Spleen (tissue), 11 donors: ENCODE data around the gene PRRG3. TPM values are rescaled to one million over a fixed set of nuclear protein-coding genes. Genes with fewer than 3 reads are reported as not detected.
A peak's percentile ranks its signal among the peaks of the same experiment; 100 is the strongest.

Experiments used
- DNase-seq: peaks from one replicate; pipeline ENCODE4 v3.0.0-alpha.2; 2020
- H3K27ac ChIP-seq, 8 donors: fragments of 200-600 bp; sonication (generic) in 7 of 8; 1 replicate in 4 of 8; 2 replicates in 4 of 8; pipeline versions ENCODE4 v1.5.0 to v1.8.0; 2016 to 2021; ENCODE audit warnings: inconsistent platforms in 4 of 8, mild to moderate bottlenecking in 4 of 8, moderate library complexity in 1 of 8
- H3K27me3 ChIP-seq, 7 donors: fragments of 200-600 bp; sonication (generic) in 6 of 7; replicated peaks in 1 of 7; 1 replicate in 4 of 7; 2 replicates in 3 of 7; pipeline versions ENCODE4 v1.5.0 to v1.8.0; 2016 to 2021; ENCODE audit warnings: inconsistent platforms in 3 of 7, mild to moderate bottlenecking in 1 of 7
- H3K36me3 ChIP-seq, 6 donors: fragments of 200-600 bp; sonication (generic) in 5 of 6; 1 replicate in 4 of 6; 2 replicates in 2 of 6; pipeline versions ENCODE4 v1.5.0 to v1.8.0; 2016 to 2021; ENCODE audit warnings: inconsistent platforms in 2 of 6
- H3K4me1 ChIP-seq, 6 donors: fragments of 200-600 bp; sonication (generic) in 5 of 6; 1 replicate in 3 of 6; 2 replicates in 3 of 6; pipeline versions ENCODE4 v1.5.0 to v1.8.0; 2016 to 2021; ENCODE audit warnings: inconsistent platforms in 3 of 6
- H3K4me3 ChIP-seq, 8 donors: fragments of 200-600 bp; sonication (generic) in 7 of 8; 1 replicate in 4 of 8; 2 replicates in 4 of 8; pipeline versions ENCODE4 v1.5.0 to v1.8.0; 2016 to 2021; ENCODE audit warnings: inconsistent platforms in 4 of 8, mild to moderate bottlenecking in 4 of 8, moderate library complexity in 2 of 8
- H3K9me3 ChIP-seq, 8 donors: fragments of 200-600 bp; sonication (generic) in 7 of 8; 1 replicate in 4 of 8; 2 replicates in 4 of 8; pipeline versions ENCODE4 v1.5.0 to v1.8.0; 2016 to 2021; ENCODE audit warnings: inconsistent platforms in 4 of 8
- CTCF ChIP-seq, 11 experiments: fragments of 200-600 bp in 7 of 11; fragments of 450-650 bp in 4 of 11; sonication (generic) in 4 of 11; IDR thresholded peaks in 8 of 11; conservative IDR thresholded peaks in 3 of 11; 1 replicate in 7 of 11; 2 replicates in 4 of 11; pipeline versions ENCODE4 v1.4.0 to v1.8.0; 2016 to 2021; ENCODE audit warnings: antibody characterized with exemption in 11 of 11, inconsistent platforms in 4 of 11, mild to moderate bottlenecking in 1 of 11
- POLR2A ChIP-seq, 3 donors: fragments of 450-650 bp; IDR thresholded peaks; one replicate each; pipeline ENCODE4 v1.5.1; 2017; ENCODE audit warnings: antibody characterized with exemption in 3 of 3, mild to moderate bottlenecking in 1 of 3
- POLR2AphosphoS5 ChIP-seq, 3 donors: sonication (generic); formaldehyde crosslinking; IDR thresholded peaks; one replicate each; pipeline ENCODE4 v1.5.1; 2017; ENCODE audit warnings: antibody characterized with exemption in 3 of 3
- WGBS, 5 donors: extraction: QIAGEN DNeasy Blood & Tissue Kit in 3 of 5; methylation state at CpG; one replicate each; pipeline versions ENCODE4 v1.1.5 to v1.1.7; 2013 to 2018; 5-methylcytosine and 5-hydroxymethylcytosine counted together
- intact Hi-C: fragments of 100-400 bp; cut with DNase I; formaldehyde crosslinking; loops from one replicate; pipeline ENCODE4 v1.15.0; 2023; ENCODE audit warnings: low total_unique reads
- polyA plus RNA-seq, 3 donors: library from polyadenylated mRNA; stranded (reverse); fragments of 200-250 nt; gene quantifications; one replicate each; pipeline ENCODE4 v1.2.1, GENCODE V29; 2013
- total RNA-seq, 7 donors: library from RNA; depleted of rRNA in 3 of 7; stranded (reverse); fragments of >200 nt in 3 of 7; fragmentation: NEBNext Ultra II Directional in 4 of 7; extraction: Animal tissue kit (Norgen Biotek cat#: 25700) in 4 of 7; gene quantifications; one replicate each; pipeline versions ENCODE4 v1.1.0 to v1.2.1, GENCODE V29; 2016 to 2021
- donor health status: healthy with polysubstance abuse.
- donor health status: DM: no; HTN: no; CAD: no; lungs with moderate emphysema.
- donor health status: DM: no; HTN: no; CAD: no.
- donor health status: Bipolar disorder and iron deficiency.
- donor health status: healthy.
- donor health status: DM: no; HTN: no; CAD: no.
- donor health status: DM: yes; HTN: yes; CAD: no.

Gene PRRG3
- total and polyA plus RNA-seq, 10 donors: 0.06 to 4.3 (median 1.5) TPM

GRCh38 chrX:151712253-151712652 is 17.0 kb downstream of the PRRG3 start:
- no peaks in the 10 kb centered on the region for H3K36me3 ChIP-seq
- TF ChIP-seq POLR2A (IDR thresholded peaks at IDR 0.05) (no peak), CTCF (IDR thresholded peaks at IDR 0.05 in 8 of 11, conservative IDR thresholded peaks at IDR 0.05 in 3 of 11) (no peak)
- no peaks in the 10 kb centered on the region for H3K4me1 ChIP-seq
- H3K27me3 ChIP-seq: no peaks in the 10 kb centered on the region
- intact Hi-C loops: no loop called here
- peak; percentile 51 for DNase-seq
- no peaks in the 10 kb centered on the region for H3K9me3 ChIP-seq
- 52 to 89% (median 68%) methylated on average over 3 of the region's 3 CpGs for WGBS, 5 donors
- H3K27ac ChIP-seq: no peak overlapping the region
- H3K4me3 ChIP-seq: no peak overlapping the region

- no peaks in the 10 kb centered on the region for H3K4me1 ChIP-seq
- H3K9me3 ChIP-seq: no peaks in the 10 kb centered on the region
- intact Hi-C loops: no loop called here
- H3K4me3 ChIP-seq: no peak overlapping the region
- H3K36me3 ChIP-seq: no peaks in the 10 kb centered on the region
- 40 to 54% (median 41%) methylated on average over 3 of the region's 3 CpGs for WGBS, 5 donors
- no peaks in the 10 kb centered on the region for H3K27me3 ChIP-seq
- TF ChIP-seq CTCF (IDR thresholded peaks at IDR 0.05 in 8 of 11, conservative IDR thresholded peaks at IDR 0.05 in 3 of 11) (peak in 6 of 11 experiments; percentile 21 to 41 (median 32)), POLR2A (IDR thresholded peaks at IDR 0.05) (no peak)
- no peak for DNase-seq
- H3K27ac ChIP-seq: no peak overlapping the region
These were observed 18.6 kb downstream of the PRRG3 start for GRCh38 chrX:151713849-151714248.

- DNase-seq: no peak
- intact Hi-C loops: no loop called here
- Histone ChIP-seq H3K4me1 (no peaks in the 10 kb centered on the region), H3K9me3 (no peaks in the 10 kb centered on the region), H3K27me3 (no peaks in the 10 kb centered on the region), H3K27ac (no peak overlapping the region), H3K4me3 (no peak overlapping the region), H3K36me3 (no peaks in the 10 kb centered on the region)
- TF ChIP-seq POLR2AphosphoS5 (IDR thresholded peaks at IDR 0.05) (no peak), POLR2A (IDR thresholded peaks at IDR 0.05) (no peak), CTCF (IDR thresholded peaks at IDR 0.05 in 8 of 11, conservative IDR thresholded peaks at IDR 0.05 in 3 of 11) (no peak)
- WGBS, 5 donors: 46 to 61% (median 49%) methylated on average over 5 of the region's 5 CpGs
These were observed 19.1 kb downstream of the PRRG3 start for GRCh38 chrX:151714362-151714761.

- H3K27me3 ChIP-seq: no peaks in the 10 kb centered on the region
- no peaks in the 10 kb centered on the region for H3K4me1 ChIP-seq
- no peak within 1 kb of the TSS for H3K27ac ChIP-seq
- intact Hi-C loops: no loop called here
- no peaks in the 10 kb centered on the region for H3K36me3 ChIP-seq
- H3K4me3 ChIP-seq: no peak within 1 kb of the TSS
- no peaks in the 10 kb centered on the region for H3K9me3 ChIP-seq
- TF ChIP-seq CTCF (IDR thresholded peaks at IDR 0.05 in 8 of 11, conservative IDR thresholded peaks at IDR 0.05 in 3 of 11): no peak
- no peak for TF ChIP-seq POLR2A (IDR thresholded peaks at IDR 0.05)
- TF ChIP-seq POLR2AphosphoS5 (IDR thresholded peaks at IDR 0.05): no peak
- DNase-seq: no peak
- 54 to 73% (median 62%) methylated on average over 3 of the region's 3 CpGs for WGBS, 5 donors
These were observed 20.5 kb downstream of the PRRG3 start, which contains the start of gene FATE1 for GRCh38 chrX:151715752-151716151. FATE1 (plus strand) TSS chrX:151716035; CDS start chrX:151716120, 85 bp downstream.
